HG03103 (cell line): ENCODE results near the gene NECTIN1.

Source experiments
- ATAC-seq: cut with Tn5 transposase; IDR thresholded peaks from one replicate; pipeline ENCODE4 v1.9.1; 2021; ENCODE audit warnings: low read depth; ENCODE audit not compliant: unreplicated experiment

The NECTIN1 gene

GRCh38 chr11:119624102-119624615 is 104.8 kb downstream of the NECTIN1 start:
- no peak for ATAC-seq

DNA sequence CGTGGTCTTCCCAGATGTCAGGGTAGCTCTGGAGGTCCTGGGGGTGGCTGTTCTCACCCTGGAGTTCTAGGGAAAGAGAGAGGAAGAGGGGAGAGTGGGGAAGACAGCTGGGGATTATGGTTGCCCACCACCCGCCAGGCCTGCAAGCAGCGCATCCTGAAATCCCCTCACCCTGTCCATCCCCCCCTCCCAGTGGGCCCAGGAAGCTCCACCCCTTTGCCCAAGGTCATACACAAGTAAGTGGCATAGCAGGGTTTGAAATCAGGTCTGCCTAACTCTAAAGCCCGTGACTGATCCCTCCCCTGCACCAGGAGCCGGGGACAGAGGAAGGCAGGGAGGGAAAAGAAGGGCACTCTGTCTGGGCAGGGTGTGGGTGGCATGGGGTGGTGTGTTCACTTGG is 105.3 kb downstream of the NECTIN1 start:
- no peak for ATAC-seq

- ATAC-seq: no peak
These were observed 106.4 kb downstream of the NECTIN1 start for GRCh38 chr11:119622454-119623143.

DNA sequence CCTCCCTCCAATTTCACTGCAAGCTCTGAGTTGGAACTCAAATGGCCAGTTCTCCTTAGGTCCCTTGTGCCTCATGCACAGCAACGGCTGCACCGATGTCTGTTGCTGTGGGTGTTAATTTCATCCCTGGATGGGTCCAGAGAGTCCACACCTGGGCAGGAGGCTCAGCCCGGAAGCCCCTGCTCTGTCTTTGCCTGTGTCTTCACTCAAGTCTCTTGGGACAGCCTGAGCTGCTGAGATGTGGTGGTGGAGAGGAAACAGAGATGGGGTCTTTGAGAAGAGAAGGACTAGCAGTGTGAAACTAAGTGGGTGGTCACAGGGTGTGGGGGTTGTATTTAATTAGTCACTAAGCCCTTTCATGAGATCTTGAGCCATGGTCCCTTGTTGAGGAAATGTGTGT is 109.3 kb downstream of the NECTIN1 start:
- ATAC-seq: no peak

GRCh38 chr11:119618208-119618909 is 110.6 kb downstream of the NECTIN1 start:
- ATAC-seq: no peak

GRCh38 chr11:119617340-119617713 is 111.7 kb downstream of the NECTIN1 start:
- no peak for ATAC-seq

DNA sequence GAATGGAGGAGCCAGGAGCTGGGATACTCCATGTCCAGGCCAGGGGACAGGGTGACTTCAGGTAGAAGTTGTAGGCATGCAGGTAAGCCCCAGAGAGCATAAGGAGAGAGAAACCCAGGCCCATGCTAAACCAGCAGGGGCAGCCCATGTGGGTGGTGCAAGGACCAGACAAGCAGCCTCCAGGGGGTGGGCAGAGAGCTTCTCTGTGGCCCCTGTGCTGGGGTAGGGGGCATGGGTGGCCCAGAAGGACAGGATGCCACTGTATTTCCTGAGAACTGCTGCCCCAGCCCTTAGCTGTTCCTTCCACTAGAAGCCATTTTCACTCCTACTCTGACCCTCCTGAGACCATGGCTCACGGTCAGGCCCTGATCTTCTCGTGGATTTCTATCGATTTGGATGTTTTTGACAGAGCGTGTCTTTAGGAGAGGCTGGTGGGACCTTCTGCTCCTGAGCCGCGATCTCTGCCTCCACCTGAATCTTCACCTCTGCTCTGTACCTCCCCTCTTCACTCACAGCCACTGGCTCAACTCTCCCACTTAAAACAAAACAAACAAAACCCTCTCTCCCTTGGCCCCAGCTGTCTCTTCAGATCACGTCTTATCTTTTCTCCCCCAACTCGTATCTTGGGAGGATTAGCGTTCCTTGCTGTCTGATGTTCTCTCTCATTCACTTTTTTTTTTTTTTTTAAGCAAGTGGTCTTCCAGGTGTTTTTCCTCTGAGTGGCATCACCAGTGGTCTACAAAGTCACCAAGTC is 112.2 kb downstream of the NECTIN1 start:
- ATAC-seq: no peak

GRCh38 chr11:119615882-119616196 is 113.2 kb downstream of the NECTIN1 start:
- ATAC-seq: no peak

DNA sequence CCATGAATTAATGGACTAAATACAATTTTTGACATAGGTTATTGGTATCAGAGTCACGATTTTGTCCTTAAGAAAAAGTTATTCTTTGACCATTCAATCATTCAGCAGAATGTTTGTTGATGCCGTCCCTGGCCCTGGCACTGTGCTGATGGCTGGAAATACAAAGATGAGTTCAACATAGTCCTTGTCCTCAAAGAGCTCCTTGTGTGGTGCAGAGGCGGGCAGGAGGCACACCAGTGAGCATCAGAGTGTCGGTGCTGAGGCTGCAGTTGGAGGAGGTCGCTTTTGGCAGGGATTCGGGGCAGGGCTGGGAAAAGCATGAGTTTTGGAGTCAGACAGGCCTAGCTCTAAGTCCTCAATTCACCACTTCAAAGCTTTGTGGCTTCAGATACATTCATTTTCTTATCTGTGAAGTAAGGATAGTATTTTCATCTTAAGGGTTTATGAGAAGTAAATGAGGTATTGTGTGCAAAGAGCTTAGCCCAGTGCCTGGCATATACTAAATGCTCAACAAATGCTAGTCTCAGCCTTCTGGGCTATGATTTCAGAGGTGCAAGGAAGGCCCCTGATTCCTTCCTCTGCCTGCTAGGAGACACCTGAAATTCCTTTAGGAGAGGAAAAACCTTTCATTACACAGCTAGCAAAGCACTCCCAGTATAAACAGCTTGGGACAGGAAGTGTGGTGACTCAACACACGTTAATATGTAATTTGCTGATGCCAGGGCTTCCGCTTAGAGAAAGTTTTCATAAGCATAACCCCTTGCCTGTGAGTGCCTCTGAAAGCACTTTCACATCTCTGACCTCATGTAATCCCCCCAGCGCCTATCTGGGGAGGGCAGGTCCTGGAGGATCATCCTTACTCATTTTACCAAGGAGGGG is 113.8 kb downstream of the NECTIN1 start:
- no peak for ATAC-seq

DNA sequence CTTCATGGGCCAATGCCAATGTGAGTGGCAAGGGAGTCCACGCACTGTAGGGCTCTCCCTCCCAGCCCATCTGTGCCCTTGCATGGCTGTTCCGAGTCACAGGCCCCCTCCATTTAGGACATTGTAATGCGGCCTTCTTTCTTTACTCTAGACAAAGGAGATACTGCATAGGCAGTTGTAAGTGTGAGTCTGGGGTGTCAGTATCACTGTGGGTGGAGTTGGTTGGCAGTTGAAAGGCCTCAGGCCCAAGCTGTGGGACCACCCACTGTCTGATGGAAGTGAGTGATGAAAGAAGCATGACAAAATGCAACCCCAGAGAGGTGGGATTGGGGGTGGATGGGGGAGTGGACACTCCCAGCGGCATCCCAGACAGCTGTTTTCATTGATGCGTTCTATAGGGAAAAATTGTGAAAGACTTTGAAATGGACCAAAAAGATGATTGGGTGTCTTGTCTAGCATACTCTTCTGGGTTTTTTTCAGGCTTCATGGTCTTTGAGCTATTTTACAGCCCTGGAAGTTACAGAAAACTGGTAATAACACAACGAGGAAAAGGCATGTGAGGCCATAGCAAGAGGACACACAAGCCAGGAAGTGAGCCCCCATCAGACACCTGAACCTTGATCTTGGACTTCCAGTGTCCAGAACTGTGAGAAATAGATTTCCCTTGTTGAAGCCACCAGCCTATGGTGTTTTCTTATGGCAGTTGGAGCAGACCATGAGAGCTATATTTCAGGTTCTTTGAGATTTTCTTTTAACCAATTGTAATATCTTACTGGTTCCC is 114.6 kb downstream of the NECTIN1 start:
- ATAC-seq: no peak

DNA sequence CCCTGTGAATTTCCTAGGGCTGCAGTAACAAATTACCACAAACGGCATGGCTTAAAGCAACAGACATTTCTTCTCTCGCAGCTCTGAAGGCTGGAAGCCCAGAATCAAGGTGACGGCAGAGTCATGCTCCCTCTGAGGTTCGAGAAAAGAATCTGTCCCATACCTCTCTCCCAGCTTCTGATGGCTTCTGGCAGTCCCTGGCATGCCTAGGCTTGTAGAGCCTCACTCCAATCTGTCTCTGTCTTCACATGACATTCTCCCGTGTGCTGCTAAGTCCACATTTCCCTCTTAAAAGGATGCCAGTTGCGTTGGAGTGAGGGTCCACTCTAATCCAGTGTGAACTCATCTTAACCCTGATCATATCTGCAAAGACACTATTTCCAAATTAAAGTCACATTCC is 116.2 kb downstream of the NECTIN1 start:
- ATAC-seq: no peak

GRCh38 chr11:119610836-119611426 is 118.1 kb downstream of the NECTIN1 start:
- ATAC-seq: no peak

GRCh38 chr11:119608781-119609180 is 120.2 kb downstream of the NECTIN1 start:
- ATAC-seq: no peak

DNA sequence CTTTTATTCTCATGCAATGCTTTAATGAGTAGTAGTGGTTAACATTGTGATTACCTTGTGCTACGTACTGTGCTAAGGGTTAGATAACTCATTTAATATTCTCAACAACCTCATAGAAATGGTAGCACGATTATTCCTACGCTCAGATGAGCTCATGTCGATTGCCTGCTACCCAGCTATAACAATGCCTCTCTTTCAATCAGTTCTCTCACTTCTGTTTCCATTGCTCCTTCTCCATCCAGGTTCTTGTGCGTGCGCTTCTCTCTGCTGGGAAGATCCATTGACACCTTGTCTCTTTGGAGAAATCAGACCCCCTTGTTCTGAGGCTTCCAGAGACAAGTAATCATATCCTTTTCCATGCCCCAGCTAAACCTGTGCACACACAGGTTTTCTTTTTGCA is 120.8 kb downstream of the NECTIN1 start:
- ATAC-seq: no peak

- ATAC-seq: no peak
These were observed 121.3 kb downstream of the NECTIN1 start for GRCh38 chr11:119607726-119608125.

DNA sequence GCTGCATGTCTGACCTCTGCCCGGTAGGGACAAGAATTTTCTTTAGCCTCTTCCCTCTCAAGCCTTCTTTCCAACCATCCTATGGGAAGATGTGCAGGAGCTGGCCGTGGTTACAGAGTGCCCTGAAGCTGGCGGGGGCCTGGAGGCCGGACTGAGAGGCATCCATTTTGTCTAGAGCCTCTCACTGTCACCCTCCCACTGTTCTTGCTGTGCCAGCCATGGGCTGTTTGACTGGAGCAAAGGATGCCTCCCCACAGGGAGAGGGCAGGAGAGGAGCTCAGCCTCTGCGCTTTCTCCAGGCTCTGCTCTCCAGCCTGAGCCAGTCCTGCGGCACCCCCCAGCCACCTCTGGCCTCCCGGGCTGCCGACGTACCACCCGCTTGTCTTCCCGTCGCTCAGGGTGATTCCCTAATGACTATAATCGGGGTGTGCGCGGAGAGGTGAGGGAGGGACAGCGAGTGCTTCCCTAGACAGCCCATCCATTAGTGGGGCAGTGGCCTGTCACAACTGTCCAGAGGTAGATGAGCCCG is 123.8 kb downstream of the NECTIN1 start:
- ATAC-seq: no peak

- no peak for ATAC-seq
These were observed 126.1 kb downstream of the NECTIN1 start for GRCh38 chr11:119602745-119603373.

DNA sequence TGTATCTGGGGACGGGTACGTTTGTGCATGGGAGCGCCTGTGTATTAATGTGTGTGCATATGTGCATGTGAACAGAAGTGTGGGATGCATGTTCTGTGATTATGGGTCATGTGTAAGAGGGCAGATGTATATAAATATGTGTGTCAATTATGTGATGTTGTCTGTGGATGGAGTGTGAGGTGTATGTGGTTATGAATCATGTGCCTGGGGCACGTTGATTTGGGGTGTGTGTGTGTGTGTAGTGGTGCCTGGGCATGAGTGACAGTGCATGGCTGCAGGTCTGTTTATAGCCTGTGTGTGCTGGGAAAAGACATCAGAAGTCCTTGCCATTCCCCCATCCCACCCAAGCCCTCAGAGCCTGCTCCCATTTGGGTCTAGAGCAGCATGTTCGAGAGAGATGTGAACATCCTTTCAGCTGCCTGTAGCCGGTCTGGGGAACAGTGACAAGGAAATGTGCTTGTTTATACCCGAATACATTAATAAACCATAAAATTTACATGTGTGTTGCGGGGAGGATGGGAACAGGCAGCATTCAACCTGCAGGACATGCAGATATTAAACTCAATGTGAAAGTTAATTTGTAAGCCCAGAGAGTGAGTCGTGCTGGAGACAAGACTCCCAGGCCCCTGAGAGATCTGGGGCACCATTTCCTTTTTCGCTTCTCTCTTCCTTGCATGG is 129.0 kb downstream of the NECTIN1 start:
- no peak for ATAC-seq
